HG02763 (cell line): Measurements from ENCODE around the gene ZBTB1.
"Not testable (repeated sequence)": the region's sequence is repeated elsewhere in the genome, so short reads cannot be mapped to it uniquely, and the experiment has no call there.

Experiments
- ATAC-seq: cut with Tn5 transposase; IDR thresholded peaks from one replicate; pipeline ENCODE4 v1.9.1; 2021; ENCODE audit warnings: mild to moderate bottlenecking, moderate library complexity; ENCODE audit not compliant: unreplicated experiment

Gene ZBTB1

GRCh38 chr14:64563696-64564095 lies 59.1 kb downstream of the ZBTB1 start:
- no peak for ATAC-seq

- no peak for ATAC-seq
Measured at GRCh38 chr14:64566651-64567122, 62.1 kb downstream of the ZBTB1 start.

DNA sequence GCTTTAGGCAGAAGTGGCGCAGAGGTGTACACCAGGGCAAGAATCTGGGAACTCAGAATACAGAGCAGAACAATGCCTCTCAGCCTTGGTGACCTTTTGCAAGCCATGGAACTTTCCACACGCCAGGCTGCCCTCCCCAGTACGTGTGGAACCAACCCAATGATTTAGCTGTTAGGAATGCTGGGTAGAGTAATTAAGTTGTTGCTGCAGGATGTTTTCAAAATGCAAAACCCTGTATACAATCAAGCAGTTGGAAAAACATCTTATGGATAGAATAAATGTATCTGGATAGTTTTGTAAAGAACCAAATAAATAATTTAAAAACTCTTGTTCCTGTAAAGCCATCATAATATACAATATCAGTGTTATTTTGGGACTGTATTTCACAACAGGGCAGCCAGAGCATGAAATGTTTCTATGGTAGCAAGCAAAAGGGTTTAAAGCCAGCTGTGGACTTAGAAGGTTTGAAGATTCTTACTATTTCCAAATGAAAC lies 64.6 kb downstream of the ZBTB1 start:
- no peak for ATAC-seq

GRCh38 chr14:64569646-64570045 lies 65.1 kb downstream of the ZBTB1 start:
- ATAC-seq, result not testable (repeated sequence)

- ATAC-seq, result no peak
Measured at GRCh38 chr14:64572386-64573104, 68.0 kb downstream of the ZBTB1 start.

DNA sequence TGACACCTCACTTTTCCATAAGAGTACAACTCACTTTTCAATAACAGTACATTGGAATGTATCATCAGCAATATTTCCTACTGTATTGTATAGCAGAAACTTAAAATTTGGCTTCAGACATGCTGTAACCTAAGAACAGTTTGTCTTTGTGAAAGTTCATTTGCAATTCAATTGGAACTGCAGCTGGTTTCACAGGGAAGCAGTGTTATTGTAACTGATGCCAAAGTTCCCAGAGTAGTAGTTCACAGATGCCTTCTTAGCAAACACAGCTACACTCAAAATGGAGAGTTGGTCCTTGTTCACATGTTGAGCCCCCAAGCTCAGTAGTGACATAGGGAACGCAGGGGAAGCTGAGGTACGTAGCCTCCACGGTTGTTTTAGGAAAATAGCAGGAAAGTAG lies 68.5 kb downstream of the ZBTB1 start:
- ATAC-seq, result no peak
